HG03432 (cell line): ENCODE data around the gene DACH2.

Experiments used
- ATAC-seq: cut with Tn5 transposase; IDR thresholded peaks from one replicate; pipeline ENCODE4 v1.9.1; 2021; ENCODE audit warnings: mild to moderate bottlenecking, moderate library complexity; ENCODE audit not compliant: unreplicated experiment

DACH2 gene

GRCh38 chrX:86747091-86747490 lies 598.8 kb downstream of the DACH2 start:
- ATAC-seq: no peak

- no peak for ATAC-seq
These were observed 657.0 kb downstream of the DACH2 start for GRCh38 chrX:86805241-86805640.

- no peak for ATAC-seq
These were observed 658.5 kb downstream of the DACH2 start for GRCh38 chrX:86806786-86807185.

GRCh38 chrX:86809651-86810050 lies 661.4 kb downstream of the DACH2 start:
- no peak for ATAC-seq

GRCh38 chrX:86829786-86830185 lies 681.5 kb downstream of the DACH2 start:
- ATAC-seq: no peak

GRCh38 chrX:86830685-86831084 lies 682.4 kb downstream of the DACH2 start:
- no peak for ATAC-seq

GRCh38 chrX:86845101-86845500 lies 696.9 kb downstream of the DACH2 start:
- no peak for ATAC-seq
